ENCODE results near the gene GABPB1. TPM values are rescaled to one million over a fixed set of nuclear protein-coding genes. Genes with fewer than 3 reads are reported as not detected.

GABPB1 gene
- polyA plus RNA-seq, 1 of the 3 experiments (the other 2 are of a cell fraction): 12.8 TPM

DNA sequence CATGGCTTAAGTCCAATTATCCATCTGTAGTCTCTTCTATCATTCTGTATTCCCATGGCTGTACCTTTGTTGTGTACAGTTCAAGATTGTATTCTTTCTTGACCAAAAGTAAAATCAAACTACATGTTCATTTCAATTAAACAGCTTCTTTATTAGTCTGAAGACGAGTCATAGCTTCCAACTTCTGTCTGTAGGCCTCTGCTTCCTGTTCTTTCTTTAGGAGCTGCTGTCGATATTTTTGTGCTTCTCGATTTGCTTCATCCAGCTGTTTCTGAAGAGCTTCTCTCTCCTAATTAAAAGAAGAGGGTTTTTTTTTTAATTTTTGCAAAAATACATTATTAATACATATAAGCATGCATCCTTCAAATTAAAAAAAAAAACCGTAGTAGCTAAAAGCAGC is 76.5 kb downstream of the GABPB1 start:
- DNase-seq: no peak
- Histone ChIP-seq H2AFZ (ENCODE audit: low read depth) (no peak overlapping the region), H3K27me3 (ENCODE audit: insufficient read depth) (no peaks in the 10 kb centered on the region), H4K20me1 (ENCODE audit: insufficient read depth) (no peaks in the 10 kb centered on the region), H3K4me3 (ENCODE audit: low read depth in 2 of 2, low read length in 1 of 2) (no peak overlapping the region), H3K36me3 (replicated peaks in 1 of 2; ENCODE audit: control insufficient read depth in 1 of 2, insufficient read depth in 2 of 2, low read length in 1 of 2) (peaks cover 3 to 4% of the 10 kb centered on the region in 2 experiments), H3K9me2 (no peaks in the 10 kb centered on the region), H3K4me2 (no peak overlapping the region), H3K9ac (no peak overlapping the region), H3K27ac (ENCODE audit: low read depth in 2 of 2, low read length in 1 of 2) (no peak overlapping the region), H3K79me2 (ENCODE audit: insufficient read depth) (no peaks in the 10 kb centered on the region), H3K9me3 (no peaks in the 10 kb centered on the region), H3K4me1 (ENCODE audit: control insufficient read depth in 1 of 2, insufficient read depth in 2 of 2, low read depth in 1 of 2, low read length in 1 of 2) (no peaks in the 10 kb centered on the region), H3F3A (replicated peaks; ENCODE audit: insufficient read depth) (peaks cover 12% of the 10 kb centered on the region)
- ChIA-PET POLR2A (no interaction called here), CTCF (interaction anchor here (1.1 to 1.6 kb wide), 3 partner anchors 9 to 17 kb away, joined by 3 to 4 read pairs (median 3); no protein-coding TSS in a partner anchor)
- 91% methylated on average over 4 of the region's 4 CpGs for WGBS (ENCODE audit: low lambda C conversion rate)
- TF ChIP-seq GABPA (IDR thresholded peaks at IDR 0.05; ENCODE audit: low read depth) (no peak), ELF1 (IDR thresholded peaks at IDR 0.05) (no peak), PBX3 (IDR thresholded peaks at IDR 0.05) (no peak), EZH2phosphoT487 (IDR thresholded peaks at IDR 0.05; ENCODE audit: borderline replicate concordance, low read depth) (no peak)

DNA sequence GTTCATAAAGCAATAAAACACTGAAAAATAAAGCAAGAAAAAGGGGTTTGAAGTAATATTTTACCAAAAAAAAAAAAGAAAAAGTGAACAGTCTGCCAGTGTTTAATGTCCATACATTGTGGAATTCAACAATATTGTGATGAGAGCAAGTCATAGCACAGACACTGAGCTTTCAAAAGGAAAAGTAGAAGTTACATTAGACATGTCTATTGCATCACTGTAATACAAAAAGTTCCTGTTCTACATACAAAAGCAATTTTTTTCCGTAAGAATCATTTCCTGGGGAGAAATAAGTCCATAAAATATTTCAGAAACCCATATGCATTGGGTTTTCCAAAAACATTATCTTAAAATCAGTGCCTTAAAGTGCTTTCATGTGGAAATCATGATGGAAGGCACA is 77.6 kb downstream of the GABPB1 start:
- CTCF ChIA-PET: interaction anchor here (1.1 to 1.6 kb wide), 2 partner anchors 11 to 18 kb away, joined by 3 to 4 read pairs; no protein-coding TSS in a partner anchor
- POLR2A ChIA-PET: no interaction called here
- 100% methylated on average over 1 of the region's 1 CpG for whole genome bisulfite sequencing (ENCODE audit: low lambda C conversion rate)

More for the DNA sequence above, 77.6 kb downstream of the GABPB1 start:
- H2AFZ ChIP-seq (ENCODE audit: low read depth): no peak overlapping the region
- H3K79me2 ChIP-seq (ENCODE audit: insufficient read depth): no peaks in the 10 kb centered on the region
- no peaks in the 10 kb centered on the region for H3K9me2 ChIP-seq
- H3K4me1 ChIP-seq (ENCODE audit: control insufficient read depth in 1 of 2, insufficient read depth in 2 of 2, low read depth in 1 of 2, low read length in 1 of 2): no peaks in the 10 kb centered on the region
- H3K4me3 ChIP-seq (ENCODE audit: low read depth in 2 of 2, low read length in 1 of 2): no peak overlapping the region
- H3K36me3 ChIP-seq (replicated peaks in 1 of 2; ENCODE audit: control insufficient read depth in 1 of 2, insufficient read depth in 2 of 2, low read length in 1 of 2): peaks cover 3 to 4% of the 10 kb centered on the region in 2 experiments
- H3K4me2 ChIP-seq: no peak overlapping the region
- no peak overlapping the region for H3K27ac ChIP-seq (ENCODE audit: low read depth in 2 of 2, low read length in 1 of 2)
- H3K27me3 ChIP-seq (ENCODE audit: insufficient read depth): no peaks in the 10 kb centered on the region
- no peaks in the 10 kb centered on the region for H3K9me3 ChIP-seq
- no peak overlapping the region for H3K9ac ChIP-seq
- no peak for DNase-seq
- TF ChIP-seq MEF2A (IDR thresholded peaks at IDR 0.05; ENCODE audit: borderline replicate concordance, low read depth) (no peak), IRF3 (IDR thresholded peaks at IDR 0.05; ENCODE audit: low read depth, low read length) (no peak), GABPA (IDR thresholded peaks at IDR 0.05; ENCODE audit: low read depth) (no peak), NRF1 (IDR thresholded peaks at IDR 0.05; ENCODE audit: low read depth, low read length) (no peak), MAX (IDR thresholded peaks at IDR 0.05; ENCODE audit: low read depth) (no peak), FOXM1 (IDR thresholded peaks at IDR 0.05; ENCODE audit: low read depth) (no peak), CHD2 (IDR thresholded peaks at IDR 0.05; ENCODE audit: low read length, partially characterized antibody) (no peak), ELF1 (IDR thresholded peaks at IDR 0.05) (no peak), RCOR1 (IDR thresholded peaks at IDR 0.05; ENCODE audit: low read length) (no peak), MXI1 (IDR thresholded peaks at IDR 0.05; ENCODE audit: low read depth, low read length) (no peak), JUND (IDR thresholded peaks at IDR 0.05) (no peak), EP300 (IDR thresholded peaks at IDR 0.05; ENCODE audit: borderline replicate concordance in 1 of 2, low read depth in 1 of 2, low read length in 1 of 2) (no peak), FOSL2 (IDR thresholded peaks at IDR 0.05; ENCODE audit: borderline replicate concordance, low read depth) (no peak)
- TF ChIP-seq, protein P1, sequence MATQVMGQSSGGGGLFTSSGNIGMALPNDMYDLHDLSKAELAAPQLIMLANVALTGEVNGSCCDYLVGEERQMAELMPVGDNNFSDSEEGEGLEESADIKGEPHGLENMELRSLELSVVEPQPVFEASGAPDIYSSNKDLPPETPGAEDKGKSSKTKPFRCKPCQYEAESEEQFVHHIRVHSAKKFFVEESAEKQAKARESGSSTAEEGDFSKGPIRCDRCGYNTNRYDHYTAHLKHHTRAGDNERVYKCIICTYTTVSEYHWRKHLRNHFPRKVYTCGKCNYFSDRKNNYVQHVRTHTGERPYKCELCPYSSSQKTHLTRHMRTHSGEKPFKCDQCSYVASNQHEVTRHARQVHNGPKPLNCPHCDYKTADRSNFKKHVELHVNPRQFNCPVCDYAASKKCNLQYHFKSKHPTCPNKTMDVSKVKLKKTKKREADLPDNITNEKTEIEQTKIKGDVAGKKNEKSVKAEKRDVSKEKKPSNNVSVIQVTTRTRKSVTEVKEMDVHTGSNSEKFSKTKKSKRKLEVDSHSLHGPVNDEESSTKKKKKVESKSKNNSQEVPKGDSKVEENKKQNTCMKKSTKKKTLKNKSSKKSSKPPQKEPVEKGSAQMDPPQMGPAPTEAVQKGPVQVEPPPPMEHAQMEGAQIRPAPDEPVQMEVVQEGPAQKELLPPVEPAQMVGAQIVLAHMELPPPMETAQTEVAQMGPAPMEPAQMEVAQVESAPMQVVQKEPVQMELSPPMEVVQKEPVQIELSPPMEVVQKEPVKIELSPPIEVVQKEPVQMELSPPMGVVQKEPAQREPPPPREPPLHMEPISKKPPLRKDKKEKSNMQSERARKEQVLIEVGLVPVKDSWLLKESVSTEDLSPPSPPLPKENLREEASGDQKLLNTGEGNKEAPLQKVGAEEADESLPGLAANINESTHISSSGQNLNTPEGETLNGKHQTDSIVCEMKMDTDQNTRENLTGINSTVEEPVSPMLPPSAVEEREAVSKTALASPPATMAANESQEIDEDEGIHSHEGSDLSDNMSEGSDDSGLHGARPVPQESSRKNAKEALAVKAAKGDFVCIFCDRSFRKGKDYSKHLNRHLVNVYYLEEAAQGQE (IDR thresholded peaks at IDR 0.05; ENCODE audit: low read depth, low read length): no peak
- H3F3A ChIP-seq (replicated peaks; ENCODE audit: insufficient read depth): peaks cover 12% of the 10 kb centered on the region
- no peaks in the 10 kb centered on the region for H4K20me1 ChIP-seq (ENCODE audit: insufficient read depth)
